Measurements from ENCODE around the gene NHERF1.

The NHERF1 gene

DNA sequence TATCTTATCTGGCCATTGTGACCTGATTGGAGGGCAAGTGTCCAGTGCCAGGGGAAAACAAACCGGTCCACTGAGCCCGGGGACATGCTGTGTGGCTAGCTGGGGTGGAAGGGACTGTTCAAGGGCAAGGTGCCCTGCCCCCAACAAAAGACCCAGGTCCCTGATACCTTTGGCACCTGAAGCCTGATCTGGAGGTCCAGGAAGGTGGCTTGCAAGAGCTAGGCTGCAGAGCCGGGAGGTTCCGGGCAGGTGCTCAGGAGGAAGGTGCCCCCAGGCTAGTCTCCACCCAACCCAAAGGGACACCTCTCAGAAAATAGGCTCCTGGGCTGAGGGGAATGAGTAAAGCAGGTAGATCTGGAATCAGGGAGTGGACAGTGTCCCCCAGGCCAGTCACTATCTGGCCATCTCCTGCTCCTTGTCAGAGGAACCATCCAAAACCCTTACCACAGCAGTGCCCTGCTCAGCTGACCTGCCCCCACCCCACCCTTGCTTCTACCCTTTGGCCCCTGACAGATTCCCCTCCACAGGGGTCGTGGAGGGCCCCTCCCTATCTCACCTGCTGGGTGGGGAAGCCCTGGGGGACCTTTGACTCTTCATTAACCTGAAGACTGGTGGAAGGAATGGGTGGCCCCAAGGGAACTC, 21.5 kb downstream of the NHERF1 start:
- DNase-seq: no peak

- peak; percentile 18 for DNase-seq
These were observed 22.3 kb downstream of the NHERF1 start for GRCh38 chr17:74770498-74771318.

- DNase-seq: no peak
These were observed 23.0 kb downstream of the NHERF1 start for GRCh38 chr17:74771319-74771914.

DNA sequence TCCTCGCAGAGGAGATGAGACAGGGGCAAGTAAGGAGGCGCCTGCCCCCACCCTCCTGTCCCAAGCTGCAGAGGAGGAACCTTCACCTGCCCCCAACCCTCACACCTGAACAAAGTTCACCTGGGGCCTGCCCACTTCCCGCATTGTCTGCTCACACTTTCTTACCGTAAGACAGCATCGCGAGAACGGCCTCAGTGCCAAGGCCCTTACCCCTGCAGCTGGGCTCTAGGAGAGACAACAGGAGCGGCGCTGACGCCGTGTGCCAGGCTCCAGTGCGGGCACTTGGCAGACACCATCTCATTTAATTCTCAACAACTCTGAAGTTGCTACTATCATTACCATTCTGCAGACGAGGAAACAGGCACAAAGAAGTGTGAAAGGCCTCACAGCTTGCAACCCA, 23.6 kb downstream of the NHERF1 start:
- DNase-seq: no peak

GRCh38 chr17:74773414-74773813, 25.0 kb downstream of the NHERF1 start:
- DNase-seq: no peak

DNA sequence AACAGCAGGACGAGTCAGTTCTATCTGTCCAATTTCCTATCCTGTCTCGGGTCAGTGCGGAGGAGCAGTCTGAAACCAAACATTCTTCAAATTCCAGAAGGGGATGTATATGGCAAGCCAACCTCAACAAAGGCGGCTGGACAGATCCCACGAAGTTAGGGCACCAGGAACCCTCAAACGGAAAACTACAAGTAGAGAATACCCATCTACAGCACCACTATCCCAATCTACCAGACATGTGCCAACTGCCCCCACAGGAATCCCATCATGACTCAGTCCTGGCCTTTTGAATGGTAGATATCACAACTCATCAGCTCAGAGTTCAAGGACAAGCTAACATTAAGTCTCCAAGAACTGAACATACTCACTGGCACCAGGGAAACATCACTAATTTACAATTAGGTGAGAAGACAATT, 25.5 kb downstream of the NHERF1 start:
- DNase-seq: peak; percentile 18

- no peak for DNase-seq
These were observed 27.1 kb downstream of the NHERF1 start for GRCh38 chr17:74775409-74776043.

GRCh38 chr17:74776044-74776962, 27.9 kb downstream of the NHERF1 start, which contains the start of gene NAT9:
Gene NAT9, minus strand, starts transcription at chr17:74776345. Its CDS starts 647 bp downstream, at chr17:74775698.
- peak; percentile 93 for DNase-seq

- DNase-seq: no peak
These were observed 28.6 kb downstream of the NHERF1 start for GRCh38 chr17:74776990-74777389.

- DNase-seq: no peak
These were observed 29.6 kb downstream of the NHERF1 start for GRCh38 chr17:74777901-74778515.

GRCh38 chr17:74778960-74779359, 30.5 kb downstream of the NHERF1 start:
- no peak for DNase-seq

- DNase-seq: no peak
These were observed 31.1 kb downstream of the NHERF1 start for GRCh38 chr17:74779501-74779900.

- no peak for DNase-seq
These were observed 31.5 kb downstream of the NHERF1 start for GRCh38 chr17:74779948-74780400.

DNA sequence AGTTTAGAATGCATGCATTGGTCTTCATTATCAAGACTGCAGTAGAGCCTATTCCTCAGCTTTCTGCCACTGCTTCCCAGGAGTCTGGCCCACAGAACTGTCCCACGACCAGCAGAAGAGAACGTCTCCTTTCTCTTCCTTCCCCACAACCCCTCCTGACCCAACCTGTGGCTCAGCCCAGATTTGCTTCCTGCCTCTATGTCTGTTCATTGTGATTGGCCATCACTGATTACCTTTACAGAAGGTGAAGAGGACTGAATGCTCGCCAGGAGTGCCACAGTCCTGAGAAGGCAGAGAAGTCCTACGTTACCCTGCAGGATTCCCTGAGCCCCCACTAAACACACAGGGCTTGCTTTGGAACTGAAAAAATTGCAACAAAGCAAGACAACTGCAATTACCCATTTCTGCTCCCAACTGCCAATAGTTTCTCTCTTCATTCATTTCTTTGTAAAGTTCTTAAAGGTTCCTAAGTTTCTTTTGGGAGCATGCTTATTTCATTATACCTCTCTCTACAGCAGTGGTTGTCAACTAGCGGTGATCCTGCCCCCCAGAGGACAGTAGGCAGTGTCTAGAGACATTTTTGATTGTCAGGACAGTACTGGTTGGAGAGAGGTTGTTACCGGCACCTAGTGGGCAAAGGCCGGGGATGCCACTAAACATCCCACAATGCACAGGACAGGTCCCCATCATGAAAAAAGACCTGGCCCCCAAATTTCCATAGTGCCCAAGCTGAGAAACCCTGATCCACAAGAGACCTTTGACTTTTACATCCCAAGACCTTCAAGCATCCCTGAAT, 32.2 kb downstream of the NHERF1 start:
- DNase-seq: peak; percentile 49

GRCh38 chr17:74782571-74782970, 34.1 kb downstream of the NHERF1 start:
- DNase-seq: no peak

DNA sequence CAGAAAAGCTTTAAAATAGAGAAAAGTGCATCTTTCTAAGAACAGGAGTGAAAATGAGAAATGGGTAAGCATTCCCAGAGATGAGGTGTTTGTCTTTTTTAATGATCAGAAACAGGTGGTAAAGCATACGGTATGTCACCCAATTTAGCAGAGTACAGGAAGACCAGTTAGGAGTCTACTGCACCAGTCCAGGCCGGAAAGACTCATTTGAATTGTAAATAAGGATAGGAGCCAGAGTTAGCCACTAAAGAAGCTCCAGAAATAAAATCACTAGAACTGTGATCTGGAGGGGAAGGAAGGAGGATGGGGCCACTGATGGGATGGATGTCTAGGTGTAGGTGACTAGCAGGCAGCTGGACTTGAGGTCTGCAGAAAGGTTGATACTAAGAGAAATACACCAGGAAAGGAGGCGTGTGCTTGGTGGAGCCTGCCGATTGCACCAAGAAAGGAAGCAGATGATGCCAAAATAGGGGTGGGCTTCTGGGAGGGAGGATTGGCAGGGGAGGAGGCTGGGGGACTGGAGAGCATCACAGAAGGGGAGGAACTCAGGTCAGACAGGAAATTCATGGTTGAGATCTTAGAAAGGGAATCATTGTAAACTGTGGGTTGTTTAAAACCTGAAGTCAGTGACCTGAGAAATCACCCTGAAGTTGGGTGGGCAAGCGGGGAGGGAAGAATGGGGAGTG, 35.8 kb downstream of the NHERF1 start:
- DNase-seq: no peak

- DNase-seq: no peak
These were observed 36.9 kb downstream of the NHERF1 start for GRCh38 chr17:74785096-74785980.

DNA sequence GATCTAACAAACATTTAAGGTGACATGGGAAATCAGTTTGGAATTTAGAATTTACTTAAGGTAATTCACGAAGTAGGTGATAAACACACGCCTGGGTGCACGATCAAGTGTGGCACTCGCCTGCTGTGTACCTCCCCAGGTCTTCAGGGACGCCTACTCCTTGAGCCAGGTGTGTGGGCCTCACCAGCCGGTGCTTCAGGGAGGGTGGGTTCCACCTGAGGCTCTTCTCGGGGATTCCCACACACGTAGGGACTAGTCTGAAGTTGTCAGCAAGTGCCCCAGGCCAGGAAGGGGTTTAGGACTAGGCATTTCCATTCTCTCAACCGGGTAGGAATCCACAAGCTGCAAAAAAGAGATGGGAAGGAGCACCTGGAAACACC, 37.5 kb downstream of the NHERF1 start:
- no peak for DNase-seq

- DNase-seq: no peak
These were observed 38.1 kb downstream of the NHERF1 start for GRCh38 chr17:74786431-74787055.
